ENCODE measurements around the gene C1orf159.

DNA sequence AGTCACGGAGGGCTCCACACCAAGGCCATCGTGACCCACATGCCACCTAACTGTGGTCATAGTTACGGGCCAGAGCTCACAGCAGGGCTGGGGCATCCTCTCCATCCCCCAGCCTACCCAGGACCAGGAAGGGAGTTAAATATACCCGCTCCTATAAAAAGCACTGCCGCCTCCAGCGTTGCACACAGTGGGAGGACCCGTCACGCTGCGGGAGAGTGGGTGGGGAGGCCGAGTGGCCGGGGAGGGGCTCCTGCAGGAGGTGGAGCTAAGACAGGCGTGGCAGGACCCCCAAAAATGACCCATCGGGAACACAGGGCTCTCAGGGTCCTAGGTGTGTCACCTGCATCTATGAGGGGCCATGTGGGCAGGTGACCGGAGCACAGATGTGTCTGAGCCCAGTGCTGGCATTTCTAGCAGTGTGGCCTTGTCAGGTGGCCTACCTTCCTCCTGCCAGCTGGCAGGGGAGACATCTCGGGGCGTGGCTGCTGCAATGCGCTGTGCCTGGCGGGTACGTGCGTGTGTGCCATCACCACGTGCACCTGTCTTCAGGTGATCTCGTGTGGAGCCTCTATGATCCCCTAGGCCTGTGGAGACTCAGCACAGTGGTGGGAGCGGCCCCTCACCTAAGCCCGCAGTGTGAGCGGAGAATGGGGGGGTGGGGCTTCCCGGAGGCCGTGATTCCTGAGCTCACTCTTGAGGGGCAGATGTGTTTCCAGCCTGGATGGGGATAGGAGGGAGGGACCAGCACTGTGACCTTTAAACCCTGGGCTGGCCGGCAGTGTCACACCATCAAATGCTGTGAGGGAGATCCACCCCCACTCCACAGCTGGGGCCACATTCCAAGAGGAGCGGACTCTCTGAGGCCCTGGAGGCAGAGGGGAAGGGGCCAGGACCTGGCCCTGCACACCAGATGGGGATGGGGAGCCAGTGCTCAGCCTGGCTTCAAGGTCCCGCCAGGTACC, 78.2 kb downstream of the C1orf159 start:
- TF ChIP-seq CTCF (IDR thresholded peaks at IDR 0.05; ENCODE audit: low read depth, low read length) (no peak), EZH2phosphoT487 (IDR thresholded peaks at IDR 0.05; ENCODE audit: low read depth) (no peak)
